Ishikawa (cell line): ENCODE data around the gene FDXACB1.

Source experiments
- CEBPB ChIP-seq: IDR thresholded peaks from 2 replicates; pipeline ENCODE4 v1.6.1; 2012
- CREB1 ChIP-seq: IDR thresholded peaks from 2 replicates; pipeline ENCODE4 v1.6.1; 2012; ENCODE audit warnings: low read depth
- EGR1 ChIP-seq: IDR thresholded peaks from 2 replicates; pipeline ENCODE4 v1.6.1; 2012
- EP300 ChIP-seq: IDR thresholded peaks from 2 replicates; pipeline ENCODE4 v1.6.1; 2012; ENCODE audit warnings: borderline replicate concordance
- FOXM1 ChIP-seq: IDR thresholded peaks from 2 replicates; pipeline ENCODE4 v1.6.1; 2012; ENCODE audit warnings: low read depth, borderline replicate concordance
- MAX ChIP-seq: IDR thresholded peaks from 2 replicates; pipeline ENCODE4 v1.6.1; 2012
- NFIC ChIP-seq: IDR thresholded peaks from 2 replicates; pipeline ENCODE4 v1.6.1; 2012
- RAD21 ChIP-seq: IDR thresholded peaks from 2 replicates; pipeline ENCODE4 v1.6.1; 2012; ENCODE audit warnings: low read depth
- REST ChIP-seq: IDR thresholded peaks from 2 replicates; pipeline ENCODE4 v1.6.1; 2012; ENCODE audit warnings: low read depth, mild to moderate bottlenecking
- TAF1 ChIP-seq: IDR thresholded peaks from 2 replicates; pipeline ENCODE4 v1.6.1; 2012; ENCODE audit warnings: low read depth, mild to moderate bottlenecking
- TCF12 ChIP-seq: IDR thresholded peaks from 2 replicates; pipeline ENCODE4 v1.6.1; 2012; ENCODE audit warnings: low read depth
- TEAD4 ChIP-seq: IDR thresholded peaks from 2 replicates; pipeline ENCODE4 v1.6.1; 2012
- USF1 ChIP-seq: IDR thresholded peaks from 2 replicates; pipeline ENCODE4 v1.6.1; 2012
- YY1 ChIP-seq: IDR thresholded peaks from 2 replicates; pipeline ENCODE4 v1.6.1; 2012; ENCODE audit warnings: low read depth
- ZBTB7A ChIP-seq: IDR thresholded peaks from 2 replicates; pipeline ENCODE4 v1.6.1; 2012; ENCODE audit warnings: low read depth

Gene FDXACB1

GRCh38 chr11:111878849-111879636, at the start of gene FDXACB1, which contains the start of gene CFAP68:
FDXACB1 (minus strand) TSS chr11:111879165; CDS start chr11:111879132, 33 bp downstream.
CFAP68 (plus strand) TSS chr11:111879541; CDS start chr11:111879561, 20 bp downstream.
- no peak for TF ChIP-seq CEBPB
- no peak for TF ChIP-seq FOXM1
- peak; percentile 68 for TF ChIP-seq TCF12
- TF ChIP-seq TAF1, result peak; percentile 49
- peak; percentile 33; the same call in 1 of the 2 replicates for TF ChIP-seq NFIC
- TF ChIP-seq MAX, result peak; percentile 79
- TF ChIP-seq REST, result no peak
- no peak for TF ChIP-seq EP300
- no peak for TF ChIP-seq EGR1
- TF ChIP-seq RAD21, result peak; percentile 90
- peak; percentile 83 for TF ChIP-seq YY1
- peak; percentile 65 for TF ChIP-seq TEAD4
- TF ChIP-seq CREB1, result peak; percentile 99
- TF ChIP-seq USF1, result peak; percentile 3; the same call in 1 of the 2 replicates
- no peak for TF ChIP-seq ZBTB7A

- TF ChIP-seq EGR1, result peak; percentile 41; the same call in 1 of the 2 replicates
- no peak for TF ChIP-seq REST
- no peak for TF ChIP-seq EP300
- peak; percentile 48; the same call in 1 of the 2 replicates for TF ChIP-seq MAX
- TF ChIP-seq USF1, result no peak
Observed at GRCh38 chr11:111926505-111927391, 47.8 kb upstream of the FDXACB1 start.

- TF ChIP-seq ZBTB7A, result no peak
- TF ChIP-seq EP300, result no peak
- TF ChIP-seq FOXM1, result no peak
- no peak for TF ChIP-seq RAD21
- TF ChIP-seq MAX, result no peak
- TF ChIP-seq YY1, result no peak
- no peak for TF ChIP-seq USF1
- TF ChIP-seq TAF1, result no peak
- no peak for TF ChIP-seq CREB1
- no peak for TF ChIP-seq NFIC
- TF ChIP-seq CEBPB, result no peak
- no peak for TF ChIP-seq REST
Observed at GRCh38 chr11:111925953-111926352, 47.0 kb upstream of the FDXACB1 start.
